NOMO-1 (cell line): Measurements from ENCODE around the gene MATK.

Source experiments
- DNase-seq, 2 experiments: peaks; one replicate each; lab custom pipeline; 2025; ENCODE audit not compliant: unreplicated experiment in 2 of 2; lab: John Stamatoyannopoulos, UW

MATK gene, protein sequence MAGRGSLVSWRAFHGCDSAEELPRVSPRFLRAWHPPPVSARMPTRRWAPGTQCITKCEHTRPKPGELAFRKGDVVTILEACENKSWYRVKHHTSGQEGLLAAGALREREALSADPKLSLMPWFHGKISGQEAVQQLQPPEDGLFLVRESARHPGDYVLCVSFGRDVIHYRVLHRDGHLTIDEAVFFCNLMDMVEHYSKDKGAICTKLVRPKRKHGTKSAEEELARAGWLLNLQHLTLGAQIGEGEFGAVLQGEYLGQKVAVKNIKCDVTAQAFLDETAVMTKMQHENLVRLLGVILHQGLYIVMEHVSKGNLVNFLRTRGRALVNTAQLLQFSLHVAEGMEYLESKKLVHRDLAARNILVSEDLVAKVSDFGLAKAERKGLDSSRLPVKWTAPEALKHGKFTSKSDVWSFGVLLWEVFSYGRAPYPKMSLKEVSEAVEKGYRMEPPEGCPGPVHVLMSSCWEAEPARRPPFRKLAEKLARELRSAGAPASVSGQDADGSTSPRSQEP

DNA sequence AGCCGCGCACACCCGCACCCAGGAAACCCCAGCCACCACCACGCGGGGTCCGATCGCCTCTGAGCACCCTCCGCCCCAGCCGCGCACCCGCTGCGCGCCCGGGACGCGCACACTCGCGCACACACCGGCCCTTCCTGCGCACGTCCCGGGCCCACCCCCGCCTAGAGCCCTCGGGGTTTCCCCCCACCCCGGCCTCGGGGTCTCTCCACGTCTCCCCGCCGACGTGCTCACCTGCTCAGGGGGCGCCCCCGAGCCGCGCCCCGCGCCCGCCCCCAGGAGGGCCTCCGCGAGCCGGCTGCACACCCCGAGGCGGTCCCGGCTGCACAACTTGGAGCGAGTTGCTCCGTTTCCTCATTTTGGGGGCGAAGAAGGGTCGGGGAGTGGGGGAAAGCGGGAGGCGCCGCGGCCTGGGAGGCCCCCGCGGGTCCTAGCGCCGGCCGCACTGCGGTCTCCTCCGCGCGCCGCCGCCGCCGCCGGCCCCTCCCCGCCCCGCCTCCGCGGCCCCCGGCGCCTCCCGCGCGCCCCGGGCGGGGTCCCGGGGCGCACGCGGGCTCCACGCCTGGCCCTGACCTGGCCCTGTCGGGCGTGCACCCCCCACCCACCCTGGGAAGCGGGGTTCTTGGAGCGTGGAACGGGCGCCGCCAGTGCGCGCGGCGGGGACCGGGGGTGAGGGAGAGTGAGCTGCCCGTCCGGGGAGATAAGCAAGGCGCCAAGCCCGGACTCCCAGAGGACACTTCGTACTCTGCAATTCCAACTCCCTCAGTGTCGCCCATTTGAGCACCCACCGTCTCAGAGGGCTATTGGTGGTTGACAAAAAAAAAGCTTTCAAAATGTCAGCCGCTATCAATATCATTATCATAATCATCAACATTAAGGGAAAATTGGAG lies at the start of gene MATK:
Gene MATK (minus strand): TSS at position 444 of the 887 bp plus-strand sequence. CDS start 1,246 bp downstream, outside the sequence.
- DNase-seq: peak; percentile 75 to 89

DNA sequence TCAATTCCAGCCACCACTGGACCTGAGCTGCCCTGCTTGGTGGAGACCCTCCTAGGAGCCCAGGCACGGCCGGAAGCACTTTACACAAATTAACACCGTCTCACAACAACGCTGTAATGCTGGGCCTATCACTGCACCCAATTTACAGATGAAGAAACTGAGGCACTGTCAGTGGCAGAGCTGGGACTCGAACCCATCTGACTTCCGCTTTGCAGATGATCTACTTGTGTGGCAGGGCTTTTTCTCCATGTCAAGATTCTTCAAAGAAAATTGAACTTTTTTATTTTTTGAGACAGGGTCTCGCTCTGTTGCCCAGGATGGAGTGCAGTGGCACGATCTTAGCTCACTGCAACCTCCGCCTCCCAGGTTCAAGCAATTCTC lies 48.9 kb upstream of the MATK start:
- DNase-seq: no peak

DNA sequence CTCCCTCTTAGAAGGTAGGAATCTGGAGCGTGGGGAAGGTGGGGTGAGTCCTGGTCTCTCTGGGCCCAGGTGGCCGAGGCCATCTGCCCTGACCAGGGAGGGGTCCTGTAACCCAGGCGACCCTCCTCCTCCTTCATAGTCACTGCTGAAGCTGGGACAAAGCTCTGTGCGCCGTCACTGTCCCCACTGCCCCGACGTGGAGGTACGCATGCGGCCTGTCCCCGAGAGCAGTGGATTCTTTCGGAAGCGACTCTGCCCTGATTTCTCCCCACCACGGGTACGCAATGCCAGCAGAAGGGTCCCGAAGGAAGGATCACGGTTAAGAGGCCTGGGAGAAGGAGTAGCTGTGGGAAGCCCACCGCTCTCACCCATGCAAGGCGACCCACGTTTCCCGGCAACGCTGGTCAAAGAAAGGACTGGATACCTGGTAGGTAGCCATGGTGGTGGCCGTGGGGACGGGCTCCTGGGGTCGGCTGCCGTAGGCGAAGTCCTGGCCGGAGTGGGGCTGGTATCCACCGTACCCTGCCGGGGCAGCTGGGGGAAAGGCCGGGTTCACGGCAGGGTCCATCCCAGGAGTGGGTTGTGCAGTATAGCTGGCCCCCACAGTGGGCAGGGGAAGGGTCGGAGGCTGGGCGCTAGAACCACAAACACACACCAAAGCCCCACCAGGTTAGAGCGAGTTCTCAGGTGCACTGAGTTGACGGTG lies 48.3 kb upstream of the MATK start:
- no peak for DNase-seq

DNA sequence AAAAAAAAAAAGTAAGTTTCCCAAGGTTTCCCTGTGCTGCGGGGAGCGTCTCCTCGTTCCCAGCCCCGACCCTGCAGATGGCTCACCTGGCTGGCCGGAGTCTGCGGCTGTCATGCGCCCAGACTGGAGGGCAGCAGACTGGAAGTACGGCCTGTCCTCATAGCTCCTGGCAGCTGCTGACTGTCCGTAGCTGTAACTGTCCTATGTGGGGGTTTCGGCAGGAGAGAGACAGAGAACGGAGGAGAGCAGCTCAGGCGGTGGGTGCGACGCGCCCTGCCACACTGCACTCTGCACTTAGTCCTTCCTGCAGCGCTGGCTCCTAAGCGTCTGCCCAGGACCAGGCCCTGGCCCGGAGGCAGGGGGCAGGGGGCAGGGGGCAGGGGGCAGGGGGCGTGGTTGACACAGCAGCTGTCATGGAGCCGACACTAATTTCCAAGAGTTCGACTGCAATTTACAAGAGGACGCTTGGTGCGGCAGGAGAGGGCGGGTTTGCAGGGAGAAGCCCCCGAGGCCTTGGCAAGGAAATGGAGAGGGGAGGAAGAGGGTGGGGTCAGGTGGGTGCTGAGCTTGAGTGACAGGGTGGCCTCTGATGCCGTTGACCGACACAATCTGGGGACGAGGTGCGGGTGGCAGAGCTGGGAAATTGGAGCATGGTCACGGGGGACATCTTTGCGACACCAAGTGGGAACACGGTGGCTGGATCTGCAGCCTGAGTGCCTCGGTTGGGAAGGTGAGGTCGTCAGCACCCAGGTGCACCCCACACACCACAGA lies 47.6 kb upstream of the MATK start:
- no peak for DNase-seq

DNA sequence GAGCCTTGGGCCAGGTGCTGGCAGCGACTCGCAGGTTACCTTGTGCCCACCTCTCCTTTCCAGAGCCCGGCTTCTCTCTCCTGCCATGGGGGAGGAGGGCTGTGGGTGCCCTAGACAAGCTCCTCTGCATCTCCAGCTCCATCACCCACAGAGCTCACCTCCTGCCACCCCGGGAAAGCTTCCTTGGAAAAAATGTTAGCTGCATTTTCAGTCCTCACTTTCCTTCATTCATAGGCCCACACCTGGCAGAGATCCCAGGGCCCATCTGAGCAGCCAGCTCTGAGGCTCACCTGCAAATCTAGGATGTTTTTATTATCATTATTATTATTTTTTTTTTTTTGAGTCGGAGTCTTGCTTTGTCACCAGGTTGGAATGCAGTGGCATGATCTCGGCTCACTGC lies 45.8 kb upstream of the MATK start:
- no peak for DNase-seq

DNA sequence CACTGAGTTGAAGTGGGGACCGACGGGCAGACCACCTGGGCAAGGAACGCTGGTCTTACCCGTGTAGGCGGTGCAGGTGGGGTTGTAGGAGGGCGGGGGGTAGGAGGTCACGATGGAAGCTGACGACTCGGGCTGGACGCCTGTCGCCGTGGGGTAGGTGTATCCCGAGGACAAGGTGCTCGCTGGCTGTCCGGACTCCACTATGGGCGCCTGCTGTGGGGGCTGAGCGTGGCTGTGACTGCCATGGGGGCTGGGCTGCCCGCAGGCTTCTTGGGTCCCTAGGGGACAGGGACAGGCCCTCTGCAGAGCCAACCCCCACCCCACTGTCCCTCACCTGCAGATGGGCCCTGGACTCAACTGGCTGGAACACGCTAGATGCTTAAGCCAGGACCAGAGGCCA lies 45.4 kb upstream of the MATK start:
- no peak for DNase-seq

DNA sequence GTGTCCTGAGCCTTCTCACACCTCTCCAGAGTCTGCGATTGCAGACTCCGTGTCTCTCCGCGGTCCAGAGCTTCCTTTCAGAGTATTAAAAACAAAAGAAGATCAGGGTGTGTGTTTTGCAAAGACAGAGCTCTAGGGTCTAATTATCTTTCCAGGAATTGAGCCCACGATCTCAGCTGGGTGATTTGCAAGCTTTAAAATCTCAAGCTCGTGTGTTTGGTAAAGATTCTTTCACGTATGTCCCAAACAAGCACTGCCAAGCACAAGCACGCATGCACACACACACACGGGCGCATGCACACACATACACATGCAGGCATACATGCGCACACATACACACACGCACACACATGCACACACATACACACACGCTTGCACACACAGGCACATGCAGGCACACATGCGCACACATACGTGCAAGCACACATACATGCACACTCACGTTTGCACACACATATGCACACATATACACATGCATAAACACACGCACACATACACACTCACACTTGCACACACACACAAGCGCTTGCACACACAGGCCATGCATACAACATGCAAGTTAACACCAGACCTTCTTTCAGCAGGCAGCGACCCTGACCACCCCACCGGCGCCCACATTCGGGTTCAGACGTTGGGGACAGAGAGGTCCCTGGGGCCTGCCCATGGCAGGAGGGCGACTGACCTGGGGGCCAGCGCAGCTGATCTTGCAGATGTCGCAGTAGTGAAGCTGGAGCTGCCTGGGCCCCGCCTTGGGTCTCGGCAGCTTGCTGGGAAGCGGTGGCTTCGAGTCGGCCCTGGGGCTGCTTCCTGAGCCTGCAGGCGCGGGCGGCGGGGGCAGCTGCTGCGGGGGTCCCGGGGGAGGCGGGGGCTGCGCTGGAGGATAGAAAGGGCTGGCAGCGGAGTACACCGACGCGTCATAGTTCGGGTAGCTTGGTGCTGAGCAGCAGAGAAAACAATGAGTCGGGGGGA lies 44.7 kb upstream of the MATK start:
- no peak for DNase-seq

DNA sequence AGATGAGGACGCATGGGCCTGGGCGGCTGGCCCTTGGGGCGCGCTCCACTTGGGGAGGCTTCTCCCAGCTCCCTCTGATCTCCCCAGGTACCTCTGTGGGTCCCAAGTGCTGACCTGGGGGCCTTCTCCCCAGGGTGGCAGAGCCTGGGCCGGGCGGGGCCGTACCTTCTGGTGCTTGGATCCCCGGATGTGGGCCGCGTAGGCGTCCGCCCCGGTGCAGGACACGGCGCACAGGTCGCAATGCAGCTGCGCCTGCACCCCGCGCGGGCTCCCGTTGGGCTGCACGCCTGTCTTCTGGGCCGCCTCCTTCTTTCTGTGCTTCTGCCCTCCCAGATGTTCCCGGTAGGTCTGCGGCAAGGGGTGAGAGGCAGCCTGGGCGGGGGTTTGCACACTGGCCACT lies 41.1 kb upstream of the MATK start:
- no peak for DNase-seq

DNA sequence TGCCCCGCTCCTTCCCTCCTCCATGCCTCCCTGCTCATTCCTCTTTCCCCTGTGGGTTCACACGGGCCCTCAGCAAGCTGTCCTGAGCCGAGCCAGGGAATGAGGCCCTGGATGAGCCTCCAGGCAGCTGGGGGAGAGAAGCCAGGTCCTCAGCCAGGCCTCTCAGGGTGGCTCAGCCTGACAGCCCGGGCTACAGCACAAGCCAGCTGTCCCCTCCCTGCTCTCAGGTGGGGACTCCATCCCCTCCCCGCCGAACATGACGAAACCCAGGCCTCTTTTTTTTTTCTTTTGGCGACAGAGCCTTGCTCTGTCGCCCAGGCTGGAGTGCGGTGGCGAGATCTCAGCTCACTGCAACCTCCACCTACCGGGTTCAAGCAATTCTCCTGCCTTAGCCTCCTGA lies 40.0 kb upstream of the MATK start:
- no peak for DNase-seq

DNA sequence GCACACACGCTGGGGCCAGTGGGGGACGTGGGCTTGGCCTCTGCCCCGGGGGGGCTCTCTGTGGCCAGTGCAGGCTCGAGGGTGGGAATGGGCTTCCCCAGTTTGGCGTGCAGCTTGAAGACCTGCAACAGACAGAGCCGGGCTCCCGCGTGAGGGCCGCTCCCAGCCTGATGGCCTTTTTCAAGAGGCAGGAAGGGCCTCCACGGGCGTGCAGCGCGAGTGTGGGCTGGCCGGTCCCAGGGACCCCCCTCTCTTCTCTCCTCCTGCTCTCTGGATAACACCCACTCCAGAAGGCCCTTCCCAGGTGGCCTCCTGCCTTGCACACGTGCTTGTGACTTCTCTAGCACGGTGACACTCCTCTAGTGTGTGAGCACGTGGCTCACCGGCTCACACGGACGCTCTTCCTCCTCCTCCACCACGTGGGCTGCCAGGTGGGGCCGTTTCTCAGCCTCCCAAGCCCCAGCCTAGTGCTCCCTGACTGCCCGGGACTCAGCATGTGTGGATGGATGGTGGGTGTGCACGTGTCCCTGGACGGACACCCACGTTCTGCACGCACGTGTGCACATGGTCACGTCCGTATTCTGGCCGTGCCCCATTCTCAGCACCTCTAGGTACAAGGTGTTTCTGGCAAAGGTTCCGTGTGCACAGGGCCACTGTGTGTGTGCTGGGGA lies 39.2 kb upstream of the MATK start:
- DNase-seq: no peak

DNA sequence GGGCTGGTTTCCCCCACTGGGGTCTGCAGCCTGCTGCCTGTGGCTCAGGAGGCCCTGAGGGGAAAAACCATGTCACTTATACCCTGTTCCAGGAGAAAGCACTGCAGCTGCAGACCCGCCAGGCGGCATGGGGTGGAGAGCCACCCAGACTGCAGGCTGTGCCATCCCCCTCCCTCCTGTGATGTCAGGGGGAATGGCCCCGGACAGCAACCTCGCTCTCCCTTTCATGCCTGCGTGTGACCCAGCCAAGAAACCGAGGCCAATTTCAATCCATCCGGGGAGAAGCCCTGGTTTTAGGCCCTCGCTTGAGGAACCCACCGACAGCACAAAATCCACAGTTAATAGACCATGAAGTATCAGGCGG lies 37.2 kb upstream of the MATK start:
- no peak for DNase-seq

DNA sequence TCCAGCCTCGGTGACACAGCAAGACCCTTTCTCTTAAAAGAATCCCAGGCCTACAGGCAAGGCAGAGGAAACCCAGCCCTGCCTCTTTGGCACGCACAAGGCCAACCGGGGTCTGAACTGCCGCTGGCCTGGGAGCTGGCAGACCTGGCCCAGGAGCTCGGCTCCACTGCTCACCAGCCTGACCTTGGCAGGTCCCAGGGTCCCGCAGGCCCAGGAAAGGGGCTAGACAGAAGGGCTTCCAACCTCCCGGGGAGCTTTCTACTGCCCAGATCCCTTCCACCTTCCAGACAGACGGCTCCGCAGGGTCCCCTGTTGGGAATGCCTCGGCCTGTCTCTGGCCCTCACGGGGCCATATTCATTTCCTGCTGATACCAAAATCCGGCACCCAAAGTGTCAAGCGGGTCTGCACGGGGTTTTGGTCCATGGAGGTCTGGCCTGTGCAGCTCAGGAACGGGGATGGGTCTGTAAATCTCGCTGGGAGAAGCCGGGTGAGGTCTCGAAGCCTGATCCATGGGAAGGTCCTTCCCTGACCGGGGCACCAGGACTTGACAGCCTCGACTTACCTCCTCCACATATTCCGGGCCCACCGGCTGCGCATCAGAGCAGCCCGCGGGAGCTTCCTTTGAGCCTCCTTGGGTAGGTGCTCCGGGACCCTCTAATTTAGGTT lies 36.6 kb upstream of the MATK start:
- DNase-seq: no peak

DNA sequence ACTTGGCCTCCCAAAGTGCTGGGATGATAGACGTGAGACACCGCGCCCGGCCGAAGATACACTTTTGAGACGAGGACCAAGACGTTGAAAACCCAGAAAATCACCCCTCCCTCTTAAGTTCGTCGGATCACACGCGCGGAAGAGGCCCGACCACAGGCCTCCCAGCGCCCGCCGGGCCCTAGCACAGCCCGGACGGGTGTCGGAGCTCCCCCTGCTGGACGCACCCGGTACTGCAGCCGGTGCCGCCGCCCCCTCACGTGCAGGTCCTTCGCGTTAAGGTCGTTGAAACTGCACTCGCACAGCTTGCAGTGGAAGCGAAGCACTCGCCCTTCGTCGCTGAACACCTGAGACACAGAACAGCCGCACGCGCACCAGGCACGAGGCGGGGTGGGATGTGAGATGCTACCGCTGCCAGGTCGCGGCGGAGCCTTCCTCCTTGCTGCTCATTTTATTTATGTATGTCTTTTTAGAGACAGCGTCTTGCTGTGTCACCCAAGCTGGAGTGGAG lies 35.7 kb upstream of the MATK start:
- peak; percentile 57 to 79 for DNase-seq

DNA sequence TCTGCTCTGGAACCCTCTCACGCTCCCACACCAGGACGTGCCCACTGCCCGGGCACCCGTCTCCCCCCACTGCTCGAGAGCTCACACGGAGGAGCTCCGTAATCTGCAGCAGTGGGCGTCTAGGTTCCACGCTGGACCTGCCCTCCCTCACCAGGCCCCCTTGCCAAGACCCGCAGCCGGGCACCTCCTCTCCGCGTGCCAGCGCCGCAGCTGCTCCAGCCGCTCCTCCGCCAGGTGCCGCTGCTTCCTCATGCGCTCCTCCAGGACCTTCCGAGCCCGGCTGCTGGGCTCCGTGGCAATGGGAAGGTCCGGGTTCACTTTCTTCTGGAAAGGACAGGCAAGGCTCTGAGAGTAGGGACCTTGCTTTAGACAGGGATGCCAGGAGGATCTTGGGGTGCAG lies 35.0 kb upstream of the MATK start:
- DNase-seq: no peak

DNA sequence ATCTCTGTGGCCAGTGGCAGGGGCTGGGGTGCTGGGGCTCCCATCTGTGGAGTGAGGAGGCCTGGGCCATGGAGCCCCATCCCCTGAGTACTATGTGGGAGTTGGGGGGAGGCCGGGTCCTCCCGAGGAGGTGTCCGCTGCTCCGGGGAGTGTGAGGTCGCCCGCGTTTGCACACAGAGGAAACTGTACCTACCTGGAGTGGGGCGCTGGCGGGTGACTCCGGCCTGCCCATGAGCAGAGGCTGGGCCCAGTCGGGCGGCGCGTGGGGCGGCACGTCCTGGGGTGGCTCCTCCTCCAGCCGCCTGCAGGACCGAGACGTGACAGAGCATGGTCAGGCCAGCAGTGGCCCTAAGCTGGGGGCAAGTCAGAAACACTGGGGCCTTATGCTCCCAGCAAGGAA lies 33.8 kb upstream of the MATK start:
- DNase-seq: no peak

DNA sequence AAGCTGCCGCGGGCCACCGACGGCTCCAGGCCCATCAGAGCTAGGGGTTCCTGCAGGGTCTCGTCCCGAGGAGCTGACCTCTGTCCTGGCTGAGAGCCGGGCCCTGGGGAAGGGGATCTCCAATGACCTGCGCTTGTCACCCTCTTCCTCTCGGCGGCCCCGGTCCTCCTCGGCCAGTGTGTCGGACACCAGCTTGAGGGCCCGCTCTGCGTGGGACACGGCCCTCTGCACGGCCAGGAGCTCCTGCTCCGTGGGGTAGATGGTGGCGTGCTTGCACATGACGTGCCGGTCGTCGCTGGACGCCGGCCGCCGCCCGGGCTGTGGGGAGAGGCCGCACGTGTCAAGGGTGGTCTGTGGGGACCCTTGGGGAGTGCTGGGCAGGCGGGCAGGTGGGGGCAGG lies 32.7 kb upstream of the MATK start:
- DNase-seq: no peak

DNA sequence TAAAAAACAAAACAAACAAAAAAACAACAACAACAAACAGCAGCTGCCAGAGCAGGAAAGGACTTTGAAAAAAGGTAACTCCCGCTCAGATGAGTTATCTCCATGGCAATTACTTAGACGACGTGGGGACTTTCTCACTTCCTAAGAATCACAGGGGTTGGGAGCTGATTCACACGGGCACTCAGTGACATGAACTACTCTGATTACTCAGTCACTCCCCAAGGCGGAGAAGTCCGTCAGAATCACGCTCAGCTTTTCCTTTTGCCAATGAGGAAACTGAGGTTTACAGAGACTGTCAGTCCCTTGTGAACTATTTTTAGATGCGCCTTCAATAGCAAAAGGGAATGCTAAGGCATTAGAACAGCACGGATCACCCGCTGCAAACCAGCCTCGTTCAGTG lies 32.3 kb upstream of the MATK start:
- peak in 1 of 2 experiments; percentile 42 for DNase-seq

DNA sequence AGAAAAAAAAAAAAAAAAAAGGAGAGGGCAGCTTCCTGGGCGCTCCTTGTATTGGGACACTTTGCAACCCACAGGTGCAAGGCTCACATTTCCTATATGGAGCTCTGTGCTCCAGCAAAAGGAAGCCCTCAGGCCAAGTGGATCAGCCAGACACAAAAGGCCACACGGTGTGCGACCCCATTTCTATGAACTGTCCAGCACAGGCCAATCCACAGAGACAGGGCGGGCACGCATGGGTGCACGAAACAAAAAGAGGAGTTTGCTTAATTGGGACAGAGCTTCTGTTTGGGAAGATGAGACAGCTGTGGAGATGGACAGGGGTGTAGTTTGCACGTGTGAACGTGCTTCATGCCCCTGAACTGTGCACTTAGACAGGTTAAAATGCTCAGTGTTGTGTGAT lies 31.6 kb upstream of the MATK start:
- no peak for DNase-seq
